Stimulated activated CD8-positive, alpha-beta memory T cell treated with anti-CD3 and anti-CD28 coated beads, Interleukin-12 subunit alpha, Interleukin-12 subunit beta, amount 100 ng/mL, for 1 hour (primary cell): Measurements from ENCODE around the gene TICAM2.
A peak's percentile ranks its signal among the peaks of the same experiment; 100 is the strongest.

Experiments
- DNase-seq: peaks from one replicate; pipeline ENCODE4 v3.0.0-alpha.2; 2020; ENCODE audit warnings: low read depth

TICAM2 gene

GRCh38 chr5:115568668-115569067 is 33.6 kb downstream of the TICAM2 start:
- no peak for DNase-seq

GRCh38 chr5:115565233-115565632 is 37.0 kb downstream of the TICAM2 start:
- no peak for DNase-seq

- DNase-seq = no peak
Observed at GRCh38 chr5:115561176-115561575, 41.1 kb downstream of the TICAM2 start.

GRCh38 chr5:115559524-115559923 is 42.8 kb downstream of the TICAM2 start:
- no peak for DNase-seq

GRCh38 chr5:115558388-115558956 is 43.8 kb downstream of the TICAM2 start:
- no peak for DNase-seq

GRCh38 chr5:115557667-115558387 is 44.5 kb downstream of the TICAM2 start:
- DNase-seq = no peak

GRCh38 chr5:115556276-115556675 is 46.0 kb downstream of the TICAM2 start:
- no peak for DNase-seq

- DNase-seq = no peak
Observed at GRCh38 chr5:115555084-115555633, 47.1 kb downstream of the TICAM2 start.

- DNase-seq = no peak
Observed at GRCh38 chr5:115553082-115553481, 49.2 kb downstream of the TICAM2 start.

GRCh38 chr5:115551415-115551814 is 50.9 kb downstream of the TICAM2 start:
- DNase-seq = no peak

- DNase-seq = no peak
Observed at GRCh38 chr5:115549154-115549553, 53.1 kb downstream of the TICAM2 start.

- DNase-seq = no peak
Observed at GRCh38 chr5:115548683-115549082, 53.6 kb downstream of the TICAM2 start.

- no peak for DNase-seq
Observed at GRCh38 chr5:115545351-115545882, 56.9 kb downstream of the TICAM2 start.

GRCh38 chr5:115544436-115545350 is 57.6 kb downstream of the TICAM2 start, which contains the start of gene FEM1C:
FEM1C (minus strand) TSS chr5:115544775; CDS start chr5:115543493, 1,282 bp downstream.
- peak; percentile 96 for DNase-seq

- DNase-seq = peak; percentile 16
Observed at GRCh38 chr5:115544043-115544435, 58.2 kb downstream of the TICAM2 start.

GRCh38 chr5:115543365-115544042 is 58.8 kb downstream of the TICAM2 start:
- DNase-seq = no peak

GRCh38 chr5:115542651-115543364 is 59.5 kb downstream of the TICAM2 start:
- DNase-seq = no peak

GRCh38 chr5:115542086-115542485 is 60.2 kb downstream of the TICAM2 start:
- no peak for DNase-seq

- no peak for DNase-seq
Observed at GRCh38 chr5:115541611-115542010, 60.7 kb downstream of the TICAM2 start.

GRCh38 chr5:115535479-115536035 is 66.7 kb downstream of the TICAM2 start:
- DNase-seq = no peak

- DNase-seq = no peak
Observed at GRCh38 chr5:115532517-115532916, 69.8 kb downstream of the TICAM2 start.
